Measurements from ENCODE around the gene HMOX1.
"Not testable (repeated sequence)": the region's sequence is repeated elsewhere in the genome, so short reads cannot be mapped to it uniquely, and the experiment has no call there.

Gene HMOX1

GRCh38 chr22:35383679-35384071 lies 2.8 kb downstream of the HMOX1 start:
- Histone ChIP-seq H3K4me3 (ENCODE audit: low read length) (no peak overlapping the region), H3K9ac (ENCODE audit: low read depth, low read length) (no peak overlapping the region), H3K27me3 (ENCODE audit: insufficient read depth, low read length) (0 out of 2 replicates have a peak, but pooled peaks cover 6% of the 10 kb centered on the region), H3K9me3 (ENCODE audit: insufficient read depth, low read depth, low read length) (no peaks in the 10 kb centered on the region), H3K4me1 (ENCODE audit: insufficient read depth, low read length) (peaks cover 20% of the 10 kb centered on the region), H3K27ac (ENCODE audit: low read depth, low read length) (no peak overlapping the region), H3K36me3 (ENCODE audit: insufficient read depth, low read length) (peaks cover 23% of the 10 kb centered on the region)
- WGBS = 85% methylated on average over 3 of the region's 3 CpGs

GRCh38 chr22:35384527-35384926 lies 3.6 kb downstream of the HMOX1 start:
- H3K36me3 ChIP-seq (ENCODE audit: insufficient read depth, low read length) = peaks cover 23% of the 10 kb centered on the region
- H3K27ac ChIP-seq (ENCODE audit: low read depth, low read length) = no peak overlapping the region
- 0 out of 2 replicates have a peak, but pooled peaks cover 6% of the 10 kb centered on the region for H3K27me3 ChIP-seq (ENCODE audit: insufficient read depth, low read length)
- no peak overlapping the region for H3K4me3 ChIP-seq (ENCODE audit: low read length)
- WGBS = 92% methylated on average over 4 of the region's 4 CpGs
- no peak overlapping the region for H3K9ac ChIP-seq (ENCODE audit: low read depth, low read length)
- no peaks in the 10 kb centered on the region for H3K9me3 ChIP-seq (ENCODE audit: insufficient read depth, low read depth, low read length)
- peaks cover 11% of the 10 kb centered on the region for H3K4me1 ChIP-seq (ENCODE audit: insufficient read depth, low read length)

- Histone ChIP-seq H3K27ac (ENCODE audit: low read depth, low read length) (no peak overlapping the region), H3K9me3 (ENCODE audit: insufficient read depth, low read depth, low read length) (no peaks in the 10 kb centered on the region), H3K4me1 (ENCODE audit: insufficient read depth, low read length) (peaks cover 11% of the 10 kb centered on the region), H3K27me3 (ENCODE audit: insufficient read depth, low read length) (0 out of 2 replicates have a peak, but pooled peaks cover 6% of the 10 kb centered on the region), H3K36me3 (ENCODE audit: insufficient read depth, low read length) (peaks cover 28% of the 10 kb centered on the region), H3K4me3 (ENCODE audit: low read length) (no peak overlapping the region), H3K9ac (ENCODE audit: low read depth, low read length) (no peak overlapping the region)
- 94% methylated on average over 6 of the region's 6 CpGs for WGBS
Measured at GRCh38 chr22:35384975-35385588, 4.2 kb downstream of the HMOX1 start.

- Histone ChIP-seq H3K27me3 (ENCODE audit: insufficient read depth, low read length) (no peaks in the 10 kb centered on the region), H3K9ac (ENCODE audit: low read depth, low read length) (no peak overlapping the region), H3K4me3 (ENCODE audit: low read length) (no peak overlapping the region), H3K27ac (ENCODE audit: low read depth, low read length) (no peak overlapping the region), H3K9me3 (ENCODE audit: insufficient read depth, low read depth, low read length) (no peaks in the 10 kb centered on the region), H3K4me1 (ENCODE audit: insufficient read depth, low read length) (no peaks in the 10 kb centered on the region), H3K36me3 (ENCODE audit: insufficient read depth, low read length) (peaks cover 32% of the 10 kb centered on the region)
- WGBS = 96% methylated on average over 19 of the region's 19 CpGs
Measured at GRCh38 chr22:35386670-35387288, 5.9 kb downstream of the HMOX1 start.

- Histone ChIP-seq H3K36me3 (ENCODE audit: insufficient read depth, low read length) (peaks cover 28% of the 10 kb centered on the region), H3K9ac (ENCODE audit: low read depth, low read length) (no peak overlapping the region), H3K27me3 (ENCODE audit: insufficient read depth, low read length) (no peaks in the 10 kb centered on the region), H3K4me1 (ENCODE audit: insufficient read depth, low read length) (no peaks in the 10 kb centered on the region), H3K9me3 (ENCODE audit: insufficient read depth, low read depth, low read length) (no peaks in the 10 kb centered on the region), H3K4me3 (ENCODE audit: low read length) (no peak overlapping the region), H3K27ac (ENCODE audit: low read depth, low read length) (no peak overlapping the region)
- 92% methylated on average over 5 of the region's 5 CpGs for WGBS
Measured at GRCh38 chr22:35390933-35391332, 10.0 kb downstream of the HMOX1 start.

GRCh38 chr22:35392357-35392756 lies 11.5 kb downstream of the HMOX1 start:
- H3K36me3 ChIP-seq (ENCODE audit: insufficient read depth, low read length) = peaks cover 18% of the 10 kb centered on the region
- no peaks in the 10 kb centered on the region for H3K9me3 ChIP-seq (ENCODE audit: insufficient read depth, low read depth, low read length)
- no peak overlapping the region for H3K4me3 ChIP-seq (ENCODE audit: low read length)
- H3K27ac ChIP-seq (ENCODE audit: low read depth, low read length) = no peak overlapping the region
- H3K9ac ChIP-seq (ENCODE audit: low read depth, low read length) = no peak overlapping the region
- H3K4me1 ChIP-seq (ENCODE audit: insufficient read depth, low read length) = peaks cover 10% of the 10 kb centered on the region
- no peaks in the 10 kb centered on the region for H3K27me3 ChIP-seq (ENCODE audit: insufficient read depth, low read length)
- WGBS = 96% methylated on average over 2 of the region's 2 CpGs

GRCh38 chr22:35393116-35394010 lies 12.5 kb downstream of the HMOX1 start:
- no peak overlapping the region for H3K9ac ChIP-seq (ENCODE audit: low read depth, low read length)
- peaks cover 16% of the 10 kb centered on the region; the same call in 1 of the 2 replicates for H3K36me3 ChIP-seq (ENCODE audit: insufficient read depth, low read length)
- H3K4me3 ChIP-seq (ENCODE audit: low read length) = no peak overlapping the region
- no peaks in the 10 kb centered on the region for H3K9me3 ChIP-seq (ENCODE audit: insufficient read depth, low read depth, low read length)
- 90% methylated on average over 16 of the region's 16 CpGs for WGBS
- H3K27me3 ChIP-seq (ENCODE audit: insufficient read depth, low read length) = no peaks in the 10 kb centered on the region
- H3K4me1 ChIP-seq (ENCODE audit: insufficient read depth, low read length) = peaks cover 14% of the 10 kb centered on the region
- H3K27ac ChIP-seq (ENCODE audit: low read depth, low read length) = no peak overlapping the region

GRCh38 chr22:35394011-35394312 lies 13.1 kb downstream of the HMOX1 start:
- Histone ChIP-seq H3K4me1 (ENCODE audit: insufficient read depth, low read length) (peaks cover 14% of the 10 kb centered on the region), H3K4me3 (ENCODE audit: low read length) (no peak overlapping the region), H3K9ac (ENCODE audit: low read depth, low read length) (no peak overlapping the region), H3K27me3 (ENCODE audit: insufficient read depth, low read length) (no peaks in the 10 kb centered on the region), H3K9me3 (ENCODE audit: insufficient read depth, low read depth, low read length) (no peaks in the 10 kb centered on the region), H3K36me3 (ENCODE audit: insufficient read depth, low read length) (peaks cover 16% of the 10 kb centered on the region; the same call in 1 of the 2 replicates), H3K27ac (ENCODE audit: low read depth, low read length) (no peak overlapping the region)
- 86% methylated on average over 4 of the region's 4 CpGs for WGBS

- no peak overlapping the region for H3K27ac ChIP-seq (ENCODE audit: low read depth, low read length)
- peaks cover 11% of the 10 kb centered on the region; the same call in 1 of the 2 replicates for H3K36me3 ChIP-seq (ENCODE audit: insufficient read depth, low read length)
- WGBS = 93% methylated on average over 4 of the region's 5 CpGs
- H3K9ac ChIP-seq (ENCODE audit: low read depth, low read length) = no peak overlapping the region
- no peaks in the 10 kb centered on the region for H3K27me3 ChIP-seq (ENCODE audit: insufficient read depth, low read length)
- no peak overlapping the region for H3K4me3 ChIP-seq (ENCODE audit: low read length)
- H3K4me1 ChIP-seq (ENCODE audit: insufficient read depth, low read length) = peaks cover 14% of the 10 kb centered on the region
- H3K9me3 ChIP-seq (ENCODE audit: insufficient read depth, low read depth, low read length) = no peaks in the 10 kb centered on the region
Measured at GRCh38 chr22:35394810-35395563, 14.1 kb downstream of the HMOX1 start.

- peaks cover 20% of the 10 kb centered on the region for H3K4me1 ChIP-seq (ENCODE audit: insufficient read depth, low read length)
- peaks cover 13% of the 10 kb centered on the region for H3K36me3 ChIP-seq (ENCODE audit: insufficient read depth, low read length)
- peak overlapping the region; percentile 8; the same call in 1 of the 2 replicates for H3K27ac ChIP-seq (ENCODE audit: low read depth, low read length)
- WGBS = 85% methylated on average over 6 of the region's 6 CpGs
- not testable (repeated sequence) for H3K4me3 ChIP-seq (ENCODE audit: low read length); H3K9me3 ChIP-seq (ENCODE audit: insufficient read depth, low read depth, low read length); H3K27me3 ChIP-seq (ENCODE audit: insufficient read depth, low read length)
- H3K9ac ChIP-seq (ENCODE audit: low read depth, low read length) = 0 out of 2 replicates have a peak overlapping the region, but pooled peaks have one; percentile 23
Measured at GRCh38 chr22:35396622-35397021, 15.7 kb downstream of the HMOX1 start.
